H9 (cell line): ENCODE data around the gene SCT. TPM values are rescaled to one million over a fixed set of nuclear protein-coding genes. Genes with fewer than 3 reads are reported as not detected.
A peak's percentile ranks its signal among the peaks of the same experiment; 100 is the strongest.

Experiments used
- DNase-seq: peaks from one replicate; pipeline ENCODE4 v3.0.0-alpha.2; 2017
- H2AFZ ChIP-seq: one replicate; pipeline ENCODE4 v1.6.1; 2013; ENCODE audit warnings: mild to moderate bottlenecking, low read length, control low read depth, moderate library complexity
- H2AK5ac ChIP-seq: 2 replicates; pipeline ENCODE4 v1.6.1; 2013; ENCODE audit warnings: low read length, control low read depth, mixed read lengths; ENCODE audit not compliant: insufficient read length
- H2BK120ac ChIP-seq: one replicate; pipeline ENCODE4 v1.6.1; 2013; ENCODE audit warnings: low read depth, mild to moderate bottlenecking, low read length, control low read depth, inconsistent platforms; ENCODE audit not compliant: poor library complexity, severe bottlenecking
- H2BK12ac ChIP-seq: 2 replicates; pipeline ENCODE4 v1.6.1; 2013; ENCODE audit warnings: low read length, control low read depth, mixed read lengths, low read depth; ENCODE audit not compliant: insufficient read length
- H2BK15ac ChIP-seq: 2 replicates; pipeline ENCODE4 v1.6.1; 2013; ENCODE audit warnings: low read depth, low read length, control low read depth
- H2BK20ac ChIP-seq: one replicate; pipeline ENCODE4 v1.6.1; 2013; ENCODE audit warnings: low read depth, mild to moderate bottlenecking, low read length, control low read depth, inconsistent platforms; ENCODE audit not compliant: poor library complexity, severe bottlenecking
- H2BK5ac ChIP-seq: 2 replicates; pipeline ENCODE4 v1.6.1; 2013; ENCODE audit warnings: low read length, control low read depth, mixed read lengths; ENCODE audit not compliant: insufficient read length
- H3K14ac ChIP-seq: 2 replicates; pipeline ENCODE4 v1.6.1; 2013; ENCODE audit warnings: low read length, control low read depth; ENCODE audit not compliant: insufficient read depth
- H3K18ac ChIP-seq: 2 replicates; pipeline ENCODE4 v1.6.1; 2013; ENCODE audit warnings: low read depth, mild to moderate bottlenecking, mixed read lengths, low read length, control low read depth; ENCODE audit not compliant: insufficient read length
- H3K23ac ChIP-seq: 2 replicates; pipeline ENCODE4 v1.6.1; 2013; ENCODE audit warnings: low read length, control low read depth, mixed read lengths, low read depth; ENCODE audit not compliant: insufficient read length
- H3K23me2 ChIP-seq: 2 replicates; pipeline ENCODE4 v1.6.1; 2013; ENCODE audit warnings: low read depth, mild to moderate bottlenecking, mixed read lengths, low read length, control low read depth; ENCODE audit not compliant: insufficient read length, poor library complexity, severe bottlenecking
- H3K27ac ChIP-seq: 2 replicates; pipeline ENCODE4 v1.5.1; 2013; ENCODE audit warnings: low read length, control low read depth, mixed read lengths, low read depth; ENCODE audit not compliant: insufficient read length
- H3K27me3 ChIP-seq: 2 replicates; pipeline ENCODE4 v1.6.1; 2013; ENCODE audit warnings: low read length, control low read depth, inconsistent platforms; ENCODE audit not compliant: insufficient read depth
- H3K4ac ChIP-seq: 2 replicates; pipeline ENCODE4 v1.6.1; 2013; ENCODE audit warnings: low read depth, mild to moderate bottlenecking, control low read depth, inconsistent platforms, low read length, moderate library complexity
- H3K4me1 ChIP-seq: 2 replicates; pipeline ENCODE4 v1.6.1; 2013; ENCODE audit warnings: low read length, control low read depth, inconsistent platforms; ENCODE audit not compliant: insufficient read depth
- H3K4me2 ChIP-seq: 2 replicates; pipeline ENCODE4 v1.6.1; 2013; ENCODE audit warnings: low read length, control low read depth, mixed read lengths; ENCODE audit not compliant: insufficient read length, insufficient read depth
- H3K56ac ChIP-seq: 2 replicates; pipeline ENCODE4 v1.6.1; 2013; ENCODE audit warnings: low read depth, mild to moderate bottlenecking, mixed read lengths, low read length, control low read depth; ENCODE audit not compliant: insufficient read length
- H3K79me1 ChIP-seq: 2 replicates; pipeline ENCODE4 v1.6.1; 2013; ENCODE audit warnings: low read depth, mild to moderate bottlenecking, moderate library complexity, low read length, control low read depth, inconsistent platforms; ENCODE audit not compliant: insufficient read depth, poor library complexity, severe bottlenecking
- H3K79me2 ChIP-seq: 2 replicates; pipeline ENCODE4 v1.6.1; 2013; ENCODE audit warnings: low read length, control low read depth, inconsistent platforms; ENCODE audit not compliant: insufficient read depth
- H3K9ac ChIP-seq: 2 replicates; pipeline ENCODE4 v1.6.1; 2013; ENCODE audit warnings: low read length, control low read depth, mixed read lengths; ENCODE audit not compliant: insufficient read length; ENCODE audit errors: extremely low read depth
- H3K9me3 ChIP-seq: one replicate; pipeline ENCODE4 v1.6.1; 2013; ENCODE audit warnings: low read depth, low read length, inconsistent platforms; ENCODE audit not compliant: control insufficient read depth
- H3T11ph ChIP-seq: one replicate; pipeline ENCODE4 v1.6.1; 2013; ENCODE audit warnings: mild to moderate bottlenecking, low read length, control low read depth, inconsistent platforms
- H4K20me1 ChIP-seq: one replicate; pipeline ENCODE4 v1.6.1; 2013; ENCODE audit not compliant: control insufficient read depth, insufficient read length, insufficient read depth
- H4K5ac ChIP-seq: 2 replicates; pipeline ENCODE4 v1.6.1; 2013; ENCODE audit warnings: low read depth, mild to moderate bottlenecking, mixed read lengths, low read length, control low read depth; ENCODE audit not compliant: insufficient read length
- H4K8ac ChIP-seq: replicated peaks from 2 replicates; pipeline ENCODE4 v1.6.1; 2013; ENCODE audit warnings: low read length, control low read depth, mixed read lengths, low read depth; ENCODE audit not compliant: insufficient read length
- H4K91ac ChIP-seq: 2 replicates; pipeline ENCODE4 v1.6.1; 2013; ENCODE audit warnings: low read depth, mild to moderate bottlenecking, moderate library complexity, mixed read lengths, low read length, control low read depth; ENCODE audit not compliant: insufficient read length
- H3K27ac Mint-ChIP-seq, 3 experiments: 2 replicates in 2 of 3; 3 replicates in 1 of 3; pipeline ENCODE4 v1.8.0; 2020 to 2021; ENCODE audit warnings: mixed read lengths in 3 of 3, mild to moderate bottlenecking in 1 of 3, moderate library complexity in 1 of 3
- H3K27me3 Mint-ChIP-seq: 2 replicates; pipeline ENCODE4 v1.8.0; 2021; ENCODE audit warnings: low read depth, mild to moderate bottlenecking, moderate library complexity, mixed read lengths
- H3K36me3 Mint-ChIP-seq, 3 experiments: 2 replicates in 2 of 3; 3 replicates in 1 of 3; pipeline ENCODE4 v1.8.0; 2020 to 2021; ENCODE audit warnings: low read depth in 3 of 3, mixed read lengths in 3 of 3; ENCODE audit not compliant: insufficient read depth in 1 of 3
- H3K4me1 Mint-ChIP-seq, 2 experiments: 2 replicates each; pipeline ENCODE4 v1.8.0; 2020; ENCODE audit warnings: mixed read lengths in 2 of 2
- H3K4me3 Mint-ChIP-seq, 2 experiments: 2 replicates in 1 of 2; 3 replicates in 1 of 2; pipeline ENCODE4 v1.8.0; 2020 to 2021; ENCODE audit warnings: mild to moderate bottlenecking in 2 of 2, mixed read lengths in 2 of 2, moderate library complexity in 1 of 2
- H3K9me3 Mint-ChIP-seq, 2 experiments: 2 replicates in 1 of 2; 3 replicates in 1 of 2; pipeline ENCODE4 v1.8.0; 2020; ENCODE audit warnings: mild to moderate bottlenecking in 2 of 2, mixed read lengths in 2 of 2, moderate library complexity in 1 of 2
- WGBS: extraction: QIAGEN DNeasy Blood & Tissue Kit; methylation state at CpG from one replicate; pipeline ENCODE4 v1.1.7; 2013; ENCODE audit warnings: missing lambda C conversion rate, low lambda C conversion rate, mixed read lengths; ENCODE audit not compliant: insufficient read length; ENCODE audit errors: extremely low coverage; 5-methylcytosine and 5-hydroxymethylcytosine counted together
- total RNA-seq: library from RNA; stranded (reverse); gene quantifications from 2 replicates; pipeline ENCODE4 v1.2.1, GENCODE V29; 2021
- TF ChIP-seq, protein P1 (sequence below): fragments of 200-600 bp; sonication (generic); conservative IDR thresholded peaks from 3 replicates; pipeline ENCODE4 v1.8.0; 2021; ENCODE audit warnings: antibody characterized with exemption, mild to moderate bottlenecking

The SCT gene
- total RNA-seq, 1 experiment from 2014 or later = 1.8 TPM

DNA sequence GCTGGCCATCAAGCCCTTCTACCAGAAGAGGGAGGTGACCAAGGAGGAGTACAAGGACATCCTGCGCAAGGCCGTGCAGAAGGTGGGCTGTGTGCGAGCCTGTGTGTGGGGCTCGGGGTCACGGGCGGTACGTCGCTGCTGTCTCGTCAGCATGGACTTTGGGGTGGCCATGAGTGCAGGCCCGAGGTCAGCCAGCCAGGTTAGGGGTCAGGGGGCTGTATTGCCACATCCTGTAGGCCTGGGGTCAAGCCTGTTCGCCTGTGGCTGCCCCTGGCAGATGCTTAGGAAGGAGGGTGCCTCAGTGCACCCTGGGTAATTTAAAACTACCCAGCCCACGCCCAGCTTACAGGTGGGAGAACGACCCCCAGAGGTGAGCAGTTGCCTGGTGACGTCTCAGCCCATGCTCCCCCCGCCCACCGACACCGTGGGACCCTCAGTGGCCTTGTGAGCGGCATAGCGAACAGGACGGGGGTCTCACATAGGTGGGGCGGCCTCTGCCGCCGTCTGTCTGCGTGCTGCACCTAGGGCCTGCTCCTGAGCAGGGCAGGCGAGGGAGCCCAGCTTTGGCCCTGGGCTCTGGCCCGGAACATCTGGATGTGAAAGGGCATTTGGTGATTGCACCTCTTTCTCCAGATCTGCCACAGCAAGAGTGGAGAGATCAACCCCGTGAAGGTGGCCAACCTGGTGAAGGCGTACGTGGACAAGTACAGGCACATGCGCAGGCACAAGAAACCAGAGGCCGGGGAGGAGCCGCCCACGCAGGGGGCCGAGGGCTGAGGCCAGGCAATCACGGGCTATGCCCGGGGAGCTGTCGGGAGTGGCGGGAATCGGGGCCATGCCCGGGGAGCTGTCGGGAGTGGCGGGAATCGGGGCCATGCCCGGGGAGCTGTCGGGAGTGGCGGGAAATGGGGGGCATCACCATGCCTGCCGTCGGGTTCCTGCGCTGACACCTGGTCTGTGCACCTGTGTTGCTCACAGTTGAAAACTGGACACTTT, 15.7 kb downstream of the SCT start:
- Histone ChIP-seq H3K56ac (no peak overlapping the region), H2BK12ac (no peak overlapping the region), H3K27me3 (no peaks in the 10 kb centered on the region), H3K9me3 (no peaks in the 10 kb centered on the region), H2BK20ac (no peak overlapping the region), H2BK5ac (no peak overlapping the region), H4K8ac (no peak overlapping the region), H3K79me1 (no peaks in the 10 kb centered on the region), H4K20me1 (peaks cover 2% of the 10 kb centered on the region), H2BK120ac (no peak overlapping the region), H2AFZ (no peak overlapping the region), H2AK5ac (no peak overlapping the region), H4K5ac (no peak overlapping the region), H3K14ac (no peak overlapping the region), H3K27ac (no peak overlapping the region), H3K23ac (no peak overlapping the region), H3K9ac (no peak overlapping the region), H3K4ac (no peak overlapping the region), H3K23me2 (peaks cover 4% of the 10 kb centered on the region), H2BK15ac (no peak overlapping the region), H3K4me2 (no peak overlapping the region), H3K4me1 (no peaks in the 10 kb centered on the region), H4K91ac (no peak overlapping the region), H3T11ph (no peak overlapping the region), H3K79me2 (no peaks in the 10 kb centered on the region), H3K18ac (no peak overlapping the region)
- TF ChIP-seq, protein P1, sequence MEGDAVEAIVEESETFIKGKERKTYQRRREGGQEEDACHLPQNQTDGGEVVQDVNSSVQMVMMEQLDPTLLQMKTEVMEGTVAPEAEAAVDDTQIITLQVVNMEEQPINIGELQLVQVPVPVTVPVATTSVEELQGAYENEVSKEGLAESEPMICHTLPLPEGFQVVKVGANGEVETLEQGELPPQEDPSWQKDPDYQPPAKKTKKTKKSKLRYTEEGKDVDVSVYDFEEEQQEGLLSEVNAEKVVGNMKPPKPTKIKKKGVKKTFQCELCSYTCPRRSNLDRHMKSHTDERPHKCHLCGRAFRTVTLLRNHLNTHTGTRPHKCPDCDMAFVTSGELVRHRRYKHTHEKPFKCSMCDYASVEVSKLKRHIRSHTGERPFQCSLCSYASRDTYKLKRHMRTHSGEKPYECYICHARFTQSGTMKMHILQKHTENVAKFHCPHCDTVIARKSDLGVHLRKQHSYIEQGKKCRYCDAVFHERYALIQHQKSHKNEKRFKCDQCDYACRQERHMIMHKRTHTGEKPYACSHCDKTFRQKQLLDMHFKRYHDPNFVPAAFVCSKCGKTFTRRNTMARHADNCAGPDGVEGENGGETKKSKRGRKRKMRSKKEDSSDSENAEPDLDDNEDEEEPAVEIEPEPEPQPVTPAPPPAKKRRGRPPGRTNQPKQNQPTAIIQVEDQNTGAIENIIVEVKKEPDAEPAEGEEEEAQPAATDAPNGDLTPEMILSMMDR = no peak
- no peaks in the 10 kb centered on the region for H3K27me3 Mint-ChIP-seq
- H3K4me3 Mint-ChIP-seq = no peak overlapping the region; a peak in 1 of 5 replicates
- peaks cover 4 to 6% of the 10 kb centered on the region in 2 experiments; a peak in 3 of 4 replicates for H3K4me1 Mint-ChIP-seq
- peak overlapping the region in 2 of 3 experiments; percentile 32 to 70; a peak in 2 of 7 replicates for H3K27ac Mint-ChIP-seq
- DNase-seq = no peak
- no peaks in the 10 kb centered on the region for H3K9me3 Mint-ChIP-seq
- H3K36me3 Mint-ChIP-seq = peaks cover 18 to 53% (median 51%) of the 10 kb centered on the region in 3 experiments
- WGBS = no CpG with 5 or more reads among the region's 49 CpGs
